HTR-8/SVneo (cell line): ENCODE data around the gene MAFB.

Experiments
- DNase-seq: peaks from one replicate; pipeline ENCODE4 v3.0.0; 2011; ENCODE audit warnings: low spot score, mixed read lengths; ENCODE audit not compliant: insufficient read length
- FAIRE-seq: peaks from 2 replicates; lab custom pipeline; 2011; peaks lifted over from hg19 to GRCh38; lab: Jason Lieb, UNC

Gene MAFB

GRCh38 chr20:40704828-40705227 lies 15.8 kb upstream of the MAFB start:
- no peak for FAIRE-seq
- DNase-seq = no peak

- no peak for DNase-seq
- FAIRE-seq = no peak
Observed at GRCh38 chr20:40703975-40704530, 15.0 kb upstream of the MAFB start.

DNA sequence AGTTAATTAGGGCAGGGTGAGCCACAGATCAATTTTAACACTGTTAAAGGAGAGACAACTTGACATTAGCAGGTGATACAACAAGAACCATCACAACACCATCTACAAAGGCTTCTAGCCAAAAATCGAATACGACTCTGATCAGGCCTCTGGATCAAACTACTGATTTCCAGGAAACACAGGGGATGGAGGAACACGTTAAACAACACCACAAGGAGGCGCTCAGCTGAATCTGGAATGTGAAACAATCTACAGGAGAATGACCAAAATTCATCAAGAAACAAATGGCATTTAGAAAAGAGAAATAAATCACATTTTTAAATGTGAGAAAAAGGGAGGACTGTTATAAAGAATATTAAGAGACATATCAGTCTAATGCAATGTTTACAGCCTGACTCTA lies 13.5 kb upstream of the MAFB start:
- DNase-seq = no peak
- FAIRE-seq = no peak

GRCh38 chr20:40698744-40699143 lies 9.7 kb upstream of the MAFB start:
- FAIRE-seq (no peak), DNase-seq (no peak)

DNA sequence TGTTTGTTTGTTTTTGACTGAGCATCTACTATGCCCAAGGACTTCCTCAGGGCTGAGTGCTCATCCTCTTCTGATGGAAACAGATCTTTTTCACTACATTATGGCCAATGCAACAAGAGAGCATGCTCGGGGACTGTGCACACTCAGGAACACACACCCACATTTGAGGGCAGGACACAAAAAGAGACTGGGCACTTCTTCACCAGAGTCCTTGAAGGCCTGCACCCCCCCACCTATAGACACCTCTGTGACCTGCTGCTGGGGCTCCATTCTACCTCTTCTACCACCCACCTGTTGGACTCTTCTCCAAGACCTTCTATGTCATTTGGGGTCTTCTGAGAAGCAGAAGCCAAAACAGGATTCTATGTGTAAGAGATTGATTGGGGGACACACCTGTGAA lies 9.2 kb upstream of the MAFB start:
- no peak for DNase-seq

DNA sequence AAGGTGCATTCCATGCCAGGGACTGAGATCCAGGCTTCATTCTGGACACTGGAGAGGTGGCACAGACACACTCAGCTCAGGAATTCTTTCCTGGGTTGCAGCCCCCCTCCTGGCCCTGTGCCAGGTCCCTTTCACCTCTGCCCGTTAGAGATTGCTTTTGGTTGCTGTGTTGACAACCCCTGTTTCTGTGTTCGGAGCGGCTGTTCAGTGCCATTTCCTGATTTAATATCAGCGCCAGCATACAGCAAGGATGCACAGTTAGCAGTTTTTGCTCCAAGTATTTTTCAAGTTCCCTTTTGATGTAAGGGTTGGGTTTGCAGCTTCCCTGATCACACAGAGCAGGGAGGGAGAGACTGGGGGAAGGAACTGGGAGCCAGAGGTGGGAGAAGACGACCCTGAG lies 8.5 kb upstream of the MAFB start:
- DNase-seq (no peak), FAIRE-seq (no peak)

More for the DNA sequence above, 9.2 kb upstream of the MAFB start:
- FAIRE-seq = peak; percentile 60

DNA sequence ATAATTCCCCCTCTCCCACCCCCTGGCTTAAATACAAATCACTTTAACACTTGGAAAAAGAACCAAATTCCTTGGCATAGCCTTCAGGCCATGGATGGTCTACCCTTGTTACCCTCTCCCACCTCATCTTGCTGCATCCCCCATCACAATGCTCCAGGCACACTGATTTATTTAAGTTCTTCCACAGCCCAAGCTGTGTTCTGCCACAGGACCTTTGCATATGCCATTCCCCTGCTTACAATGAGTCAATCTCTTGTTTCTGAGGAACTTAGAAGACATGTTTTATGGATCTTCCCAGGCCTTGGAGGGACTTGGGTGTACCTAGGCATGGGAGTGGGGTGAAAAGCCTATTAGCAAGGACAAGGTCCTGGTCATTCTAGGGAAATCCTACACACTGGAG lies 6.2 kb upstream of the MAFB start:
- DNase-seq (no peak), FAIRE-seq (no peak)

DNA sequence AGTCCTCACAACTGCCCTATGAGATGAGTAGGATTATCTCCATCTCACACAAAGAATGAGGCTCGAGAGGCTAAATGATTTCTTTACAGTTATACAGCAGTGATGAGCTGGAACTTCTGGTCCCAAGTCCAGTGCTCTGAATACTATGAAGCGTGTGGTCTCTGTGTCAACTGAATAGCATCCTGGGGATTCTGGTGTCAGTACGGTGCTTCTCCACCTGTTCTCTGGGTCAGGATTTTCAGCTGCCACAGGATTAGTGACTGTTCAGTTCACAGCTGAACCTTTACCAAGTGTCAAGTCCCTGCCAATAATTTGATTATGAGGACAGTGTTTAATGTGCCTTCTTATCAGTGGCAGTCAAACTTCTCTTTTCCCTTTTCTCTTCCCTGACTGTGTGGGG lies 5.2 kb upstream of the MAFB start:
- no peak for DNase-seq

GRCh38 chr20:40692240-40693011 lies 3.4 kb upstream of the MAFB start:
- DNase-seq (no peak), FAIRE-seq (no peak)

More for the DNA sequence above, 5.2 kb upstream of the MAFB start:
- FAIRE-seq = no peak

DNA sequence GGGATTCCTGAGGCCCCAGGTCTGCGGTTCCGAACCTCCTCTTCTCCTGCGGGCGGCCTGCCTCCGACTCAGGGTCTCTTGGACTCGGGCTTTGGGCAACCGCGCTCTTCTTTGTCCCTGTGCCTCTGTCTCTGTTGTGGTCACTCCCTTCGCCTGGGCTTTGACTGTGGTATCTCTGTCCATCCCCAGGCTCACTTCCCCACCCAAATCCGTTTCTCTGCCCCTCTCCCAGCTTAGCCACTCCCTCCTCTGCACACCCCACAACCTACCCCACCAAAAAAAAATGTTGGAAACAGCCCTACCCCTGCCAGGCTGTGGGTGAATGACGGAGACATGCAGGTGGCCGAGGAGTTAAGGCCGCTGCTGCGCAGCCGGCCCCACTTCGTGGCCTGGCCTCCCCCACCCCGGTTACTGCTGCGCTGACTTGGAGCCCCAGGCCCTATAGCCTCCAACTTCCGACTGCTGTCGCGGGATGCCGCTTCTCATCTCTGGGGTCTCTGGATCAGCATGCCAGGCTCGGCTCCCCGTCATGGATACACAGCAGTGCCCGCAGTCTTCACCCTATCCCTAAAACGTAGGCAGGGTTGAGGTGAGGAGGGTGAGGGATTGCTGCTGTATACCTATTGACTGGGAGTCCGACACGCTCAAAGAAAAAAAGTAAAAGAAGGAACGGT lies 2.7 kb upstream of the MAFB start:
- no peak for FAIRE-seq
- DNase-seq = no peak

DNA sequence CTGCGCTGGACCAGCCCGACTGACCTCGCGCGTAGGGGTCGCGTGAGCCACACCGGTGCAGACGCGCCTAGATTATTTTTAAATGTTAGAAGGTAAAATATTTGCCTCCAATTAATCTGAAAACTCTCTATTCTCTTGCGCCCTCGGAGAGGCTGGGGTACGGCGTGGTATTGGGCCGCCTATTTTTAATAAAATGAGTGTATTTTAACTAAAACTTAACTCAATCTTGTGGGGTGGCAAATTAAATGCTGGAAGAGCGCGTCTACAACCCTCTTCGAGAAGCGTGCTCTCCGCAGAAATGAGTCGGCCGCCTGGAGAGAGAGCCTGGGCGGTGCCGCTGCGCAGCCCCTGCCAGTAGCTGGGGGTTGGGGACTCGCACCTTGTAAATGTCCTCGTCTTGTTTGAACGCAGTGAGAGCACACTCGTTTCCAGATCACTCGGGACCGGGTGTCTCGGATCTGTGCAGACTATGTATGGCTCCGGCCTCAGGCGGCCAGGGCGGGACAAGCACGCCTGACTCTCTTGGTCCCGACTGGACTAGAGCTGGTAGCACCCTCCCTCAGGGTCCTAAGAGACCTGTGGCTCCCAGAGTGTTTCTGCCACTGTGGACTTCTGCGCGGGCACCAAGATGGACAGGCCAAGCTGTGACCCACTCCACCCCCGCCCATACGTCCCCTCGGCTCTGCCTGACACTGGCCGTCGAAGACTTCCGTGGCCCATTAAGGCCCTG lies 2.0 kb upstream of the MAFB start:
- FAIRE-seq = no peak
- DNase-seq = no peak

GRCh38 chr20:40689943-40690835 lies 1.2 kb upstream of the MAFB start:
- FAIRE-seq = peak; percentile 90
- DNase-seq = peak; percentile 91

DNA sequence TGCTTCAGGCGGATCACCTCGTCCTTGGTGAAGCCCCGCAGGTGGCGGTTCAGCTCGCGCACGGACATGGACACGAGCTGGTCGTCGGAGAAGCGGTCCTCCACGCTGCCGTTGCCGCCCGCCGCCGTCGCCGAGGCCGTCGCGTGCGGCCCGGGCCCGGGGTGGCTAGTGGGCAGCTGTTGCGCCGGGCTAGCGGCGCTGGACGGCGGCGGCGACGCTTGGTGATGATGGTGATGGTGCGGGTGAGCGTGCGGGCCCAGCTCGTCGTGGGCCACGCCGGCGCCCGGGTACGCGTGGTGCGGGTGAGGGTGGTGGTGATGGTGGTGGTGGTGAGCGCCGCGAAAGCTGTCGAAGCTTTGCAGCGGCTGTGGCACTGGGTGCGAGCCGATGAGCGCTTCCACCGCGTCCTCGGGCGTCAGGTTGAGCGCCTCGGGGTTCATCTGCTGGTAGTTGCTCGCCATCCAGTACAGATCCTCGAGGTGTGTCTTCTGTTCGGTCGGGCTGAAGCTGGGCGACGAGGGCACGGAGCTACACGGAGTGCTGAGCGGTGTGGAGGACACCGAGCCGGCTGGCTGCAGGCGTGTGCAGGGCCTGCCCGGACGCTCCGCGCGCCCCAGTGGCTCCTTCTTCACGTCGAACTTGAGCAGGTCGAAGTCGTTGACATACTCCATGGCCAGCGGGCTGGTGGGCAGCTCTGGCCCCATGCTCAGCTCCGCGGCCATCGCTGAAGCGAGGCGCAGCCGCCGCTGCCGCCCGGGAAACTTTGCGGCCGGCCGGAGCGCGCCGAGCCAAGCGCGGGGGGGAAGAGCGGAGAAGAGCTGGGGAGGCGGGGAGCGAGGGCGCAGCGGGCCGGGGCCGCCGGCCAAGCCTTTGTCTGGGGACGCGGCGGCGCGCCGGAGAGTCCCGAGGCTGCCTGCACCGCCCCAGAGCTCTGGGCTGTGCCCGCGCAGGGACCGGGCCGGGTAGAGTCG lies 622 bp downstream of the MAFB start:
- FAIRE-seq (peak; percentile 52), DNase-seq (no peak)

DNA sequence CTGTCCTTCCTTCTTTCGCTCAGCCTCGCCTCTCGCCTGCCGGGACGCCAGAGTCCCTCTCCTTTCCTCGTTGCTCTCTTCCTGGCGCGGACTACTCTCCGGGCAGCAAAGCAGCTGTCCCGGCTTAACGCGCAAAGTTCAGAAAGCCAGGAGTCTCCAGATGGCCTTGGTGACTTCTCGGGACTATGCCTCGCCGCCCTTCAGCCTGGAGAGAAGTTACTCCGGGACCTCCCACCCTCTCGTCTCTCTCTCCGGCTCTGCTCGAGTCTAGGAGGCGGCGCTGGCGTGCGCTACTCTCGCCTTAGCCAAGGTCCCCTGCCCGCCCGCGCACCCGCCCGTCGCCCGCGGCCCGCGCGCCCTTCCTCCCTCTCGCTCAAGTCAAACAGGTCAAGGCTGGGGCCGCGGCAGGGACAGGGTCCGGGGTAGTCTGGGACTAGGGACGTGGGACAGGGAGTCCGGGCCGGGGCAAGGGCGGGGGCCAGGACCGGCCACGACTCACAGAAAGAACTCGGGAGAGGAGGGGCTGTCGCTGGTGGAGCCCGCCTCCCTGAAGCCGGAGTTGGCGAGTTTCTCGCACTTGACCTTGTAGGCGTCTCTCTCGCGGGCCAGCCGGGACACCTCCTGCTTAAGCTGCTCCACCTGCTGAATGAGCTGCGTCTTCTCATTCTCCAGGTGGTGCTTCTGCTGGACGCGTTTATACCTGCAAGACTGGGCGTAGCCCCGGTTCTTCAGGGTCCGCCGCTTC lies 1.5 kb downstream of the MAFB start:
- FAIRE-seq (no peak), DNase-seq (no peak)

DNA sequence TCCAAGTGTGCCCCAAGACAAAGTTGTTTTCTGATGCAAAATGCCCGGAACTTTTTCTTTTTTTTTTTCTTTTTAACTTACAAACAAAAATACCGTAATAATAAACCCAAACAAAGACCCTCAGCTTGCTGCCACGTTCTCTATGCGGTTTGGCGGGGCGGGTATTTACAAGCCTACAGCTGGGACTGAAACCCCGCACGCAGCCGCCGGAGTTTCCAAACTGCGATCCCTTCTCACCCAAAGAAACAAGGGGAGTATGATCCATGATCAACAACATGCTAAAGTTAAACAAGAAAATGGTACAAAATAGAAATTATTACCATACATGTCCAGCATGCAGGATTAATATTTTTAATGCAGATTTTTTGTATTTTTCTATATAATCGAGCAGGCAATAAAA lies 2.1 kb downstream of the MAFB start:
- FAIRE-seq (no peak), DNase-seq (no peak)

DNA sequence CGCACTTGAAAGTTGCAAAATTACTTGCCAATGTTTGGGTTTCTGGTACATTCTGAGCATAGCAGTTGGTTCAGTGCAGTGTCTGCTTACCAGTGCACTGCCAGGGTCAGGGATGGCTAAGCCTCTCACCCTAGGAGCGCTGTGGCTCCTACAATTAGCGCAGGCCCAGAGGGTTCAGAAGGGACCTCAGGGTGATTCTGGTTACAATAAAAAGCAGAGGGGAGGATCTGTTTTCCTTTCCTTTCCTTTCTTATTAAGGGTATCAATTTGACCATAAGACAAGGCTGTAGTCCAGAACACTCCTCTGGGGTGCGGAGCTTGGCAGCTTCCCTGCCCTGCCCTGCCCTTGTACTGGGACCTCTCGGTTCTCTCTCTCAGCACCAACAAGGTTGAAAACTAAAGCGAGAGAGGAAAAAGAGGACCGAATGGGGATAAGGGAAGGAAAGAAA lies 2.6 kb downstream of the MAFB start:
- FAIRE-seq = no peak
- no peak for DNase-seq

- DNase-seq = no peak
- FAIRE-seq = no peak
Observed at GRCh38 chr20:40685349-40685748, 3.7 kb downstream of the MAFB start.

- no peak for FAIRE-seq
- no peak for DNase-seq
Observed at GRCh38 chr20:40683894-40684268, 5.2 kb downstream of the MAFB start.
